ENCODE measurements around the gene SORD. TPM values are rescaled to one million over a fixed set of nuclear protein-coding genes. Genes with fewer than 3 reads are reported as not detected.
"Not testable (repeated sequence)": the region's sequence is repeated elsewhere in the genome, so short reads cannot be mapped to it uniquely, and the experiment has no call there.

SORD gene
- total RNA-seq, 4 donors from 2014 or later = 24.4 to 78.6 (median 48.7) TPM

GRCh38 chr15:45037936-45038335 lies 14.9 kb downstream of the SORD start:
- H3K4me3 ChIP-seq = no peak overlapping the region
- H3K36me3 ChIP-seq = peaks cover 6% of the 10 kb centered on the region
- no peak overlapping the region for H3K27ac ChIP-seq
- no peaks in the 10 kb centered on the region for H3K27me3 ChIP-seq
- no peaks in the 10 kb centered on the region for H3K4me1 ChIP-seq
- TF ChIP-seq CTCF (IDR thresholded peaks at IDR 0.05) = no peak
- TF ChIP-seq EP300 (IDR thresholded peaks at IDR 0.05) = no peak
- TF ChIP-seq POLR2AphosphoS5 (IDR thresholded peaks at IDR 0.05) = no peak
- no peak for TF ChIP-seq POLR2A (IDR thresholded peaks at IDR 0.05)
- H3K9me3 ChIP-seq = no peaks in the 10 kb centered on the region
- DNase-seq (ENCODE audit: low spot score in 2 of 2) = no peak
- 76% methylated on average over 4 of the region's 4 CpGs for WGBS

- DNase-seq (ENCODE audit: low spot score in 2 of 2); H3K4me3 ChIP-seq; H3K9me3 ChIP-seq; H3K27me3 ChIP-seq; H3K27ac ChIP-seq; H3K4me1 ChIP-seq; H3K36me3 ChIP-seq: not testable (repeated sequence)
- WGBS = 79% methylated on average over 1 of the region's 1 CpG
Measured at GRCh38 chr15:45040396-45040795, 17.4 kb downstream of the SORD start.

GRCh38 chr15:45041538-45041937 lies 18.5 kb downstream of the SORD start:
- H3K4me3 ChIP-seq; H3K4me1 ChIP-seq; DNase-seq (ENCODE audit: low spot score in 2 of 2); H3K9me3 ChIP-seq; H3K27ac ChIP-seq; H3K36me3 ChIP-seq; H3K27me3 ChIP-seq: not testable (repeated sequence)
- 79% methylated on average over 5 of the region's 5 CpGs for WGBS

GRCh38 chr15:45042859-45043258 lies 19.9 kb downstream of the SORD start:
- WGBS = 100% methylated on average over 1 of the region's 2 CpGs
- not testable (repeated sequence) for H3K4me3 ChIP-seq; H3K36me3 ChIP-seq; H3K27ac ChIP-seq; DNase-seq (ENCODE audit: low spot score in 2 of 2); H3K27me3 ChIP-seq; H3K9me3 ChIP-seq; H3K4me1 ChIP-seq

GRCh38 chr15:45044270-45044669 lies 21.3 kb downstream of the SORD start:
- no CpG with 5 or more reads among the region's 1 CpG for WGBS
- H3K36me3 ChIP-seq; H3K9me3 ChIP-seq; H3K27me3 ChIP-seq; H3K4me1 ChIP-seq; DNase-seq (ENCODE audit: low spot score in 2 of 2); H3K4me3 ChIP-seq; H3K27ac ChIP-seq: not testable (repeated sequence)

GRCh38 chr15:45048449-45048793 lies 25.4 kb downstream of the SORD start:
- not testable (repeated sequence) for H3K4me1 ChIP-seq; H3K27ac ChIP-seq; H3K9me3 ChIP-seq; H3K27me3 ChIP-seq; H3K4me3 ChIP-seq; H3K36me3 ChIP-seq; DNase-seq (ENCODE audit: low spot score in 2 of 2)
- 84% methylated on average over 4 of the region's 4 CpGs for WGBS

- DNase-seq (ENCODE audit: low spot score in 2 of 2) = no peak
- no peak overlapping the region for H3K27ac ChIP-seq
- H3K9me3 ChIP-seq = peaks cover 3% of the 10 kb centered on the region
- 70% methylated on average over 7 of the region's 7 CpGs for WGBS
- no peaks in the 10 kb centered on the region for H3K4me1 ChIP-seq
- TF ChIP-seq POLR2AphosphoS5 (IDR thresholded peaks at IDR 0.05) (no peak), CTCF (IDR thresholded peaks at IDR 0.05) (no peak), EP300 (IDR thresholded peaks at IDR 0.05) (no peak), POLR2A (IDR thresholded peaks at IDR 0.05) (no peak)
- H3K4me3 ChIP-seq = no peak overlapping the region
- no peaks in the 10 kb centered on the region for H3K36me3 ChIP-seq
- H3K27me3 ChIP-seq = no peaks in the 10 kb centered on the region
Measured at GRCh38 chr15:45048794-45049631, 26.0 kb downstream of the SORD start.

- no peaks in the 10 kb centered on the region for H3K36me3 ChIP-seq
- TF ChIP-seq POLR2A (IDR thresholded peaks at IDR 0.05) = no peak
- TF ChIP-seq POLR2AphosphoS5 (IDR thresholded peaks at IDR 0.05) = no peak
- TF ChIP-seq CTCF (IDR thresholded peaks at IDR 0.05) = no peak
- no peak for TF ChIP-seq EP300 (IDR thresholded peaks at IDR 0.05)
Measured at GRCh38 chr15:45050587-45050986, 27.6 kb downstream of the SORD start.

GRCh38 chr15:45052676-45053075 lies 29.7 kb downstream of the SORD start:
- 92% methylated on average over 3 of the region's 3 CpGs for WGBS
- not testable (repeated sequence) for H3K36me3 ChIP-seq; DNase-seq (ENCODE audit: low spot score in 2 of 2)

More at GRCh38 chr15:45050587-45050986, 27.6 kb downstream of the SORD start:
- Histone ChIP-seq H3K27ac (no peak overlapping the region), H3K4me3 (no peak overlapping the region), H3K9me3 (peaks cover 3% of the 10 kb centered on the region), H3K4me1 (no peaks in the 10 kb centered on the region), H3K27me3 (no peaks in the 10 kb centered on the region)
- DNase-seq (ENCODE audit: low spot score in 2 of 2) = no peak
- WGBS = 100% methylated on average over 1 of the region's 1 CpG

GRCh38 chr15:45058690-45059675 lies 36.0 kb downstream of the SORD start:
- DNase-seq (ENCODE audit: low spot score in 2 of 2); H3K27ac ChIP-seq; H3K4me1 ChIP-seq; H3K27me3 ChIP-seq; H3K9me3 ChIP-seq; H3K36me3 ChIP-seq; H3K4me3 ChIP-seq: not testable (repeated sequence)
- 68% methylated on average over 3 of the region's 3 CpGs for WGBS

More at GRCh38 chr15:45052676-45053075, 29.7 kb downstream of the SORD start:
- H3K4me1 ChIP-seq, H3K9me3 ChIP-seq, H3K27ac ChIP-seq, H3K27me3 ChIP-seq, H3K4me3 ChIP-seq: not testable (repeated sequence)

All from suprapubic skin (tissue), 4 donors.